ENCODE data around the gene ATXN2. TPM values are rescaled to one million over a fixed set of nuclear protein-coding genes. Genes with fewer than 3 reads are reported as not detected.
"Not testable (repeated sequence)": the region's sequence is repeated elsewhere in the genome, so short reads cannot be mapped to it uniquely, and the experiment has no call there.

ATXN2 gene
- total RNA-seq, 2 donors from 2014 or later: 57.8 to 64.4 TPM

GRCh38 chr12:111460111-111460510 is 139.0 kb downstream of the ATXN2 start:
- DNase-seq (ENCODE audit: low spot score); intact Hi-C loops (cut with DNase I): not testable (repeated sequence)

GRCh38 chr12:111458546-111459172 is 140.5 kb downstream of the ATXN2 start:
- intact Hi-C loops (cut with DNase I): no loop called here
- DNase-seq (ENCODE audit: low spot score): no peak

- no peak for DNase-seq (ENCODE audit: low spot score)
- intact Hi-C loops (cut with DNase I): no loop called here
Observed at GRCh38 chr12:111457577-111457976, 141.5 kb downstream of the ATXN2 start.

DNA sequence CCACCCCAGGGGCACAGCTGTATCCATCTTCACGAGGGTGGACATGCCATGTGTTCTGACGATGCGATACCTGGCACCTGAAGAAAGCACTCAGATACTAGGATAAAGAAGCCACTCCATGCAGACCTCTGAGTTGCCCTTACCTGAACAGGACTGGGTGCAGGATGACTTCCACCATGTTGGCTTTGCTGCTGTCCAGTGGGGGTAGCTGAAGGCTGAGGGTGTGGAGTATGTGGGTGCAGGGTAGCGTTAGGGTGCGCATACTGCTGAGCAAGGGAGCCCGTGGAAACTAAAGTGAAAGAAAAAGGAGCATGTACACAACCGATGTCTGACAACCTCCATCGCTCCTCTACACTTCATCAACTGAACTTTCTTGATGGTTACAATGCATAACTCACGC is 142.0 kb downstream of the ATXN2 start:
- DNase-seq (ENCODE audit: low spot score): no peak
- intact Hi-C loops (cut with DNase I): no loop called here

GRCh38 chr12:111455448-111456320 is 143.4 kb downstream of the ATXN2 start:
- no peak for DNase-seq (ENCODE audit: low spot score)
- intact Hi-C loops (cut with DNase I): no loop called here

DNA sequence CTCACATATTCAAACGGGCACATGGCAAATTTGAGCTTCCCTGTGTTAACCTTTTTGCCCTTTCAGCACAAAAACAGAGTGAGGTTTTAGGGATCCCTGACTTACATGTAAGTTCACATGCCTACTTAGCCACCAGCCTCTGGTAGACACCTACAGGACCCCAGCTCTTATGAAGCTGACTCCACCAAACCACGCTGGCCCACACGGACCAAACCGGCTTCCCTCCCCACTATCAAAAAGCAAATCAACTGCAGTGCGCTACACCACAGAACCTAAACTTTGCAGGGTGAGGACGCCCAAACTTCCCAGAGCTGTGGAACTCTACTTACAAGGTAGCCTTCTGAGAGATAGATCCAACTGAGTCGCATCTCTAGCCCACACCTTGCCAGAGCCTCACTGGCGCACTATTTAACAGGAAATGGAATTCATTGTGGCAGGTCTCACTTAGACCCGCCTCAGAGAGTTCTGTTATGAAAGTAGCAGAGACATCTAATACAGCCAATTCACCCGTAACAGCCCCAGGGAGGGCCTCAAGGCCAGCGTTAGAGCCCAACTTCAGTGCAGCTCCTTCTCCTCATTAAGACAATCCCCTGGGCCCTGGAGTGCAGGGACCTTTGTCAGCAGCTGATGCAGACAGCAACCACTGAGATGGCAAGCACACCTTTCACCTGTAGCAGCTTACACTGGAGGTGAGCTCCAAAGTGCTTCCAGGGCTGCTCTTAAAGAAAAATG is 144.2 kb downstream of the ATXN2 start:
- intact Hi-C loops (cut with DNase I): loop anchor here in 1 of 2 donors (5.0 kb wide), 1 partner anchor 53 kb away; no protein-coding TSS in a partner anchor
- no peak for DNase-seq (ENCODE audit: low spot score)

DNA sequence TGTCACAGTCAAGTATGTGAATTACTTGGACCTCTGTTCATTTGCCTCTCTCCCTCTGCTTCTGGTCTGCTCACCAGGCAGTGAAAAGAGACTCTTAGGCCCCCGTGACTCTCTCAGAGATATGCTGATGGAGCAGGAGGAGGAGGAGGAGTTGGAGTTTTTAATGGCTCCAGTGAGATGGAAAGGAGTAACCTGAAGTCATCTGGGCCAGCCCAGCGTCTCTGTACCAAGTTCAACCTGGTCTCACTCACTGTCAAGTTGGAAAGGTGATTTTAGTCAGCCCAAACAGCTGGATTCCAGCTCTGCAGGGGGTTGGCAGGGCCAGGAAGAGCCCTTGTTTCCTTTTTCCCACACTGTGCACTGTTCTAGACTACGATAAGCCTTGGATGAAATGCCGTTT is 144.8 kb downstream of the ATXN2 start:
- DNase-seq (ENCODE audit: low spot score): no peak
- intact Hi-C loops (cut with DNase I): loop anchor here in 1 of 2 donors (5.0 kb wide), 1 partner anchor 52 kb away; no protein-coding TSS in a partner anchor

GRCh38 chr12:111453071-111453989 is 145.8 kb downstream of the ATXN2 start:
- intact Hi-C loops (cut with DNase I): loop anchor here in 1 of 2 donors (5.0 kb wide), 1 partner anchor 51 kb away; no protein-coding TSS in a partner anchor
- no peak for DNase-seq (ENCODE audit: low spot score)

- intact Hi-C loops (cut with DNase I): loop anchor here (2.0 to 5.0 kb wide), 2 partner anchors 49 to 55 kb away; no protein-coding TSS in a partner anchor
- no peak for DNase-seq (ENCODE audit: low spot score)
Observed at GRCh38 chr12:111451649-111452129, 147.4 kb downstream of the ATXN2 start.

DNA sequence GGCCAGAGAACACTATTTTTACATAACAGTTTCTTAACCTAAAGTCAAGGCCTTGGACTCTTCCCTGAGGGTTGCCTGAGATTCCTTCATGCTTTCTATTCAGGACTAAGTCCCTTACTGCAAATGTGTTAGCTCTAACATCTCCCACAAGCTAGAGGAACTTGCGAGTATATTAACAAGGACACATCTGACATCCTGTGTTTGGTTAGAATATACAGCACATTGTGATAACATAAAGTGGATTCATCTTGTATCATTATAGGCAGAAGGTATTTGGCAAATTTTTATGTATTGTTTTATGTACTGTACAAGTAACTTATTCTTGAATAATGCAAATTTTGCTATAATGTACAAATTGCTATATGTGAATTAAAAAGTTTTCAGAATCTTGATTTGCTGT is 147.9 kb downstream of the ATXN2 start:
- DNase-seq (ENCODE audit: low spot score): no peak
- intact Hi-C loops (cut with DNase I): loop anchor here (2.0 to 5.0 kb wide), 2 partner anchors 49 to 54 kb away; no protein-coding TSS in a partner anchor

GRCh38 chr12:111450676-111451075 is 148.4 kb downstream of the ATXN2 start:
- intact Hi-C loops (cut with DNase I): loop anchor here (2.0 to 5.0 kb wide), 2 partner anchors 48 to 54 kb away; no protein-coding TSS in a partner anchor
- DNase-seq (ENCODE audit: low spot score): no peak

DNA sequence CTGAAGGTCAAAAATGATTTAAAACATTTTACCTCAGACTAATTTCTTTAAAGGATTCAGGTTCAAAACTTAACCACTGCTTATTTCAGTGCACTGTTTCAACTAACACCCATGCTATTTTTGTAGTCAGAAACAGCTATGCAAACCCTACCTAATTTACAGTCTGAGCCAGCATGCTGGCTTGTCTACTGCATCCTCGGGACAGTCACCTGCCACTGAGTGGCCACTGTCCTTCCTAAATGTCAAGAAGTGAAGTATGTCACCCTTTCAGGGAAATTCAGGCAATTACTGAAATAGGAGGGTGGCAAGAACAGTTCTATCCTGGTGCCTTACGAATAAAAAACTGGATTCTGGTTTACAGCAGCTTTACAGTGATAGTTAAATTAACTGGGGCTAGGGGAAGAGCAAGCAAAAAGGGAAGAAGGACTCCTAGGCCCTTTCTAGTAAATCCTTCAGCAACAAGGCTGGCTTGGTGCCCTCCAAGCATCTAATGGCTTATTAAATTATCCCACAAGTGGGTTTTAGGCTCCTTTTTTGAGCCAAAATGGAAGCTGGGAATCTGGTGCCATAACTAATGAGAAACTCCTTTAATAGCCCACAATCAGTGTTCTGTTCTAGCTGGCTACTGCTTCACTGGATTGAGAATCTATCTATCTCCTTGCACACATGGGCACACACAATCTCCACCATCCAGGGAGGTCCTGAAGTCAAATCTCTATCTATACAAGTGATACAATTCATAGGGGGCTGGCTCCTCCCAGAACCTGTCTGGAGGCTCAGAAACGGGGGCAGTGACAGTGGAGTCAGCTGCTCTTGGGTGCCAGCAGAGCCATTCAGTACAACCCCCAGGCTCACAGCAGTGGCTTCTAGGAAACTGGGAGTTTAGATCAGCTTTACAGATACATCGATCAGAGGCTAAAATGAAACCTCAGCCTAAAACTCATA is 150.0 kb downstream of the ATXN2 start:
- DNase-seq (ENCODE audit: low spot score): no peak
- intact Hi-C loops (cut with DNase I): no loop called here

- intact Hi-C loops (cut with DNase I): no loop called here
- no peak for DNase-seq (ENCODE audit: low spot score)
Observed at GRCh38 chr12:111448266-111448830, 150.8 kb downstream of the ATXN2 start.

DNA sequence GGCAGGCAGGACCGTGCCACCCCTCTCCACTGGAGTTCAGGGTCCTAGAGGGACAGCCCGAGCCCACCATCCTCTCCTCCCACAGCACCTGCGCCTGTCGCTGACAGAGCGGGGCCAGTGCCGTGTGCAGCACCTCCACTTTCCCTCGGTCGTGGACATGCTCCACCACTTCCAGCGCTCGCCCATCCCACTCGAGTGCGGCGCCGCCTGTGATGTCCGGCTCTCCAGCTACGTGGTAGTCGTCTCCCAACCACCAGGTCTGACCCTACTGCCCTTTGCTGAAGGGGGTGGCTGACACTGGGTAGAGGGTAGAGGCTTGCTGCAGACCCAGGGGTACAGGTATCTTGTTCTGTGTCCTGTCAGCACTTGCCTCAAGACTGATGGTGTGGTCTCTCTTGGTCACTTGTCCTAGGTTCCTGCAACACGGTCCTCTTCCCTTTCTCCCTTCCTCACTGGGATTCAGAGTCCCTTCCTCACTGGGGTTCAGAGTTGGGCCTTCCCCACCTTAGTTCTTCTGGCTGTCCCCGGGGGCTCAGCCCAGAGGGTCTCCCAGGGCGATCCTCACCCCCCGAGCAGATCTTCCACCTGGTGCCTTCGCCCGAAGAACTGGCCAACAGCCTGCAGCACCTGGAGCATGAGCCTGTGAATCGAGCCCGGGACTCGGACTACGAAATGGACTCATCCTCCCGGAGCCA is 151.4 kb downstream of the ATXN2 start:
- no peak for DNase-seq (ENCODE audit: low spot score)
- intact Hi-C loops (cut with DNase I): no loop called here

DNA sequence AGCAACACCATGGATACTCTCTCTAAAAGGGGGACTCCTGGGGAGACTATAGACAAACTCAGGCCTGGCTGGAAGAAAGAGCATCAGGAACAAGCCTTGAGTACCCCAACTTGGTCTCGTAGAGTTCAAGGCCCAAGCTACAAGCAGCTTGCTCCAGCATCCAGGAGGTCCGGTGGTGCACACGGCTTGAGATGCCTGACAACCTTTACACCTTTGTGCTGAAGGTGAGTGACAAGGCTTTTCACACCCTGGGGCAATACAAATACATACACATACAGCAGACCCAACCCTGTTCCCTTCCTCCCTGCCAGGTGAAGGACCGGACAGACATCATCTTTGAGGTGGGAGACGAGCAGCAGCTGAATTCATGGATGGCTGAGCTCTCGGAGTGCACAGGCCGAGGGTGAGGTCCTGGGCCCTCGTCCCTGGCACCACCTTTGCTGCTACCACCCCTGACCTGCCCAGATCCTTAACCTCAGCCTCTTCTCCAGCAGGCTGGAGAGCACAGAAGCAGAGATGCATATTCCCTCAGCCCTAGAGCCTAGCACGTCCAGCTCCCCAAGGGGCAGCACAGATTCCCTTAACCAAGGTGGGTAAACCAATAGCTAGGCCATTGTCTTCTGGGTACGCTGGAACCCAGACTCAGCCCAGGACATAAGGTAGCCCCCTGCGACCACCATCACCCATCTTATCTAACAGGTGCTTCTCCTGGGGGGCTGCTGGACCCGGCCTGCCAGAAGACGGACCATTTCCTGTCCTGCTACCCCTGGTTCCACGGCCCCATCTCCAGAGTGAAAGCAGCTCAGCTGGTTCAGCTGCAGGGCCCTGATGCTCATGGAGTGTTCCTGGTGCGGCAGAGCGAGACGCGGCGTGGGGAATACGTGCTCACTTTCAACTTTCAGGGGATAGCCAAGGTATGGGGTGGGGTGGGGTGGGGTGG is 152.2 kb downstream of the ATXN2 start:
- no peak for DNase-seq (ENCODE audit: low spot score)
- intact Hi-C loops (cut with DNase I): no loop called here
